GM19455 (cell line): ENCODE results near the gene MALAT1.

ENCODE experiments used
- ATAC-seq: cut with Tn5 transposase; IDR thresholded peaks from one replicate; pipeline ENCODE4 v1.9.1; 2021; ENCODE audit not compliant: unreplicated experiment

MALAT1 gene

GRCh38 chr11:65537620-65538231 lies 38.9 kb downstream of the MALAT1 start:
- no peak for ATAC-seq

- no peak for ATAC-seq
Measured at GRCh38 chr11:65538232-65538914, 39.5 kb downstream of the MALAT1 start.

GRCh38 chr11:65538915-65539743 lies 40.3 kb downstream of the MALAT1 start:
- ATAC-seq, result no peak

GRCh38 chr11:65539744-65540289 lies 41.0 kb downstream of the MALAT1 start:
- peak; percentile 54 for ATAC-seq

- peak; percentile 65 for ATAC-seq
Measured at GRCh38 chr11:65540290-65541092, 41.6 kb downstream of the MALAT1 start.

GRCh38 chr11:65541093-65541982 lies 42.5 kb downstream of the MALAT1 start:
- no peak for ATAC-seq

GRCh38 chr11:65542738-65543390 lies 44.0 kb downstream of the MALAT1 start:
- no peak for ATAC-seq

- no peak for ATAC-seq
Measured at GRCh38 chr11:65545853-65546216, 47.0 kb downstream of the MALAT1 start.

GRCh38 chr11:65546217-65546958 lies 47.5 kb downstream of the MALAT1 start:
- peak; percentile 61 for ATAC-seq

GRCh38 chr11:65547446-65548125 lies 48.7 kb downstream of the MALAT1 start:
- no peak for ATAC-seq

- ATAC-seq, result no peak
Measured at GRCh38 chr11:65548395-65548794, 49.5 kb downstream of the MALAT1 start.

- no peak for ATAC-seq
Measured at GRCh38 chr11:65549096-65549495, 50.3 kb downstream of the MALAT1 start.

GRCh38 chr11:65551572-65552387 lies 52.9 kb downstream of the MALAT1 start:
- ATAC-seq, result no peak

GRCh38 chr11:65552388-65552951 lies 53.6 kb downstream of the MALAT1 start:
- no peak for ATAC-seq

GRCh38 chr11:65553301-65554001 lies 54.6 kb downstream of the MALAT1 start:
- no peak for ATAC-seq

- ATAC-seq, result no peak
Measured at GRCh38 chr11:65554057-65554818, 55.4 kb downstream of the MALAT1 start.
